Peyer's patch (tissue), 4 donors: ENCODE data around the gene PDCD1.

Experiments
- POLR2A ChIP-seq, 2 donors: fragments of 450-650 bp; IDR thresholded peaks; one replicate each; pipeline ENCODE4 v1.5.1; 2017; ENCODE audit warnings: antibody characterized with exemption in 2 of 2, mild to moderate bottlenecking in 2 of 2, moderate library complexity in 2 of 2
- TF ChIP-seq, protein P1 (sequence below), 6 experiments: fragments of 450-650 bp in 4 of 6; fragments of 200-600 bp in 2 of 6; sonication (generic) in 1 of 6; IDR thresholded peaks; one replicate each; pipeline ENCODE4 v1.5.1; 2017 to 2019; ENCODE audit warnings: antibody characterized with exemption in 6 of 6, mild to moderate bottlenecking in 3 of 6, moderate library complexity in 1 of 6

- TF ChIP-seq, protein P1, sequence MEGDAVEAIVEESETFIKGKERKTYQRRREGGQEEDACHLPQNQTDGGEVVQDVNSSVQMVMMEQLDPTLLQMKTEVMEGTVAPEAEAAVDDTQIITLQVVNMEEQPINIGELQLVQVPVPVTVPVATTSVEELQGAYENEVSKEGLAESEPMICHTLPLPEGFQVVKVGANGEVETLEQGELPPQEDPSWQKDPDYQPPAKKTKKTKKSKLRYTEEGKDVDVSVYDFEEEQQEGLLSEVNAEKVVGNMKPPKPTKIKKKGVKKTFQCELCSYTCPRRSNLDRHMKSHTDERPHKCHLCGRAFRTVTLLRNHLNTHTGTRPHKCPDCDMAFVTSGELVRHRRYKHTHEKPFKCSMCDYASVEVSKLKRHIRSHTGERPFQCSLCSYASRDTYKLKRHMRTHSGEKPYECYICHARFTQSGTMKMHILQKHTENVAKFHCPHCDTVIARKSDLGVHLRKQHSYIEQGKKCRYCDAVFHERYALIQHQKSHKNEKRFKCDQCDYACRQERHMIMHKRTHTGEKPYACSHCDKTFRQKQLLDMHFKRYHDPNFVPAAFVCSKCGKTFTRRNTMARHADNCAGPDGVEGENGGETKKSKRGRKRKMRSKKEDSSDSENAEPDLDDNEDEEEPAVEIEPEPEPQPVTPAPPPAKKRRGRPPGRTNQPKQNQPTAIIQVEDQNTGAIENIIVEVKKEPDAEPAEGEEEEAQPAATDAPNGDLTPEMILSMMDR (IDR thresholded peaks at IDR 0.05): no peak
- TF ChIP-seq POLR2A (IDR thresholded peaks at IDR 0.05): no peak
Observed at GRCh38 chr2:241810307-241811200, 48.1 kb downstream of the PDCD1 start.
